H1 (cell line): Measurements from ENCODE around the gene TXLNA. TPM values are rescaled to one million over a fixed set of nuclear protein-coding genes. Genes with fewer than 3 reads are reported as not detected.

Source experiments
- CHD1 ChIP-seq: IDR thresholded peaks from 2 replicates; pipeline ENCODE4 v1.6.1; 2012; ENCODE audit warnings: low read depth, low read length, improper control_type of control experiment
- NANOG ChIP-seq: IDR thresholded peaks from 2 replicates; pipeline ENCODE4 v1.6.1; 2011; ENCODE audit warnings: low read length, low read depth, mild to moderate bottlenecking, inconsistent platforms; ENCODE audit not compliant: insufficient read depth, poor library complexity, severe bottlenecking
- SRF ChIP-seq: IDR thresholded peaks from 2 replicates; pipeline ENCODE4 v1.6.1; 2011; ENCODE audit warnings: mild to moderate bottlenecking, low read depth, low read length, moderate library complexity
- TEAD4 ChIP-seq: IDR thresholded peaks from 2 replicates; pipeline ENCODE4 v1.6.1; 2012; ENCODE audit warnings: low read depth, low read length, inconsistent platforms, mixed read lengths
- polyA plus RNA-seq, 7 experiments: library from polyadenylated mRNA; depleted of rRNA in 3 of 7; stranded (reverse) in 5 of 7; unstranded in 2 of 7; fragments of >200 nt in 5 of 7; fragments of 200-250 nt in 2 of 7; gene quantifications; 1 replicate in 5 of 7; 2 replicates in 1 of 7; 4 replicates in 1 of 7; pipeline versions ENCODE4 v1.2.1 to v1.2.3, GENCODE V29; 2011 to 2013; ENCODE audit warnings: missing spikeins in 2 of 7, mixed read lengths in 2 of 7
- total RNA-seq: library from RNA; stranded (reverse); fragmentation: NEBNext Ultra II Directional; extraction: Animal tissue kit (Norgen Biotek cat#: 25700); gene quantifications from 2 replicates; pipeline ENCODE4 v1.2.1, GENCODE V29; 2021
- TF ChIP-seq, protein P1 (sequence below): IDR thresholded peaks from 2 replicates; pipeline ENCODE4 v1.6.1; 2011; ENCODE audit warnings: low read depth, mild to moderate bottlenecking, low read length; ENCODE audit not compliant: insufficient read depth

The TXLNA gene
- total and polyA plus RNA-seq, 2 of the 8 experiments (the other 6 are each of a cell fraction or from before 2014, with no cell fraction given), result 31.3 to 46.9 TPM

DNA sequence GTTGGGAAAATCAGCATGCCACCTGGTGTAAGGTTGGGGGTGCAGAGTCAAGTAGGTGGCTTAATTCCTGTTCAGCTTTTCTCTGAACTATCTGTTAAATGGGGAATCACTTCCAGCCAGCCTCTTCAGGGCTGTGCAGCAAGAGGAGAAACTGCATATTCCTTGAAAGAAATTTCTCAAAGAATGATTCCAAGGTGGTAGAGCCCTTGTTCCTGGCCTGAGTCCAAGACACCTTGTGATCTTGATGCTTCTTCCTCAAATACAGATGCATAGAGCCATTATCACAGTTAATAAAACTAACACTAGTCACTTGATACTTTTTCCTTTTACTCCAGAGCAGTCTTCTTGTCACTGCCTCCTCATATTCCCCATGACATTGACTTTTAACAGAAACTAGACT is 5.2 kb downstream of the TXLNA start (continued):
- TF ChIP-seq NANOG (no peak), SRF (no peak), TEAD4 (no peak), CHD1 (no peak)
- TF ChIP-seq, protein P1, sequence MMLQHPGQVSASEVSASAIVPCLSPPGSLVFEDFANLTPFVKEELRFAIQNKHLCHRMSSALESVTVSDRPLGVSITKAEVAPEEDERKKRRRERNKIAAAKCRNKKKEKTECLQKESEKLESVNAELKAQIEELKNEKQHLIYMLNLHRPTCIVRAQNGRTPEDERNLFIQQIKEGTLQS, result no peak
